GM23248 (cell line): ENCODE measurements around the gene MVP.

Experiments
- EZH2 ChIP-seq: fragments of 200-600 bp; sonication (generic); IDR thresholded peaks from 2 replicates; pipeline ENCODE4 v1.6.1; 2018; ENCODE audit warnings: antibody characterized with exemption, mild to moderate bottlenecking; ENCODE audit not compliant: insufficient read depth, poor library complexity, severe bottlenecking
- EZH2phosphoT487 ChIP-seq: fragments of 200-600 bp; sonication (generic); IDR thresholded peaks from 2 replicates; pipeline ENCODE4 v1.6.1; 2018; ENCODE audit warnings: antibody characterized with exemption, moderate library complexity, mild to moderate bottlenecking, low read depth; ENCODE audit not compliant: insufficient read depth

DNA sequence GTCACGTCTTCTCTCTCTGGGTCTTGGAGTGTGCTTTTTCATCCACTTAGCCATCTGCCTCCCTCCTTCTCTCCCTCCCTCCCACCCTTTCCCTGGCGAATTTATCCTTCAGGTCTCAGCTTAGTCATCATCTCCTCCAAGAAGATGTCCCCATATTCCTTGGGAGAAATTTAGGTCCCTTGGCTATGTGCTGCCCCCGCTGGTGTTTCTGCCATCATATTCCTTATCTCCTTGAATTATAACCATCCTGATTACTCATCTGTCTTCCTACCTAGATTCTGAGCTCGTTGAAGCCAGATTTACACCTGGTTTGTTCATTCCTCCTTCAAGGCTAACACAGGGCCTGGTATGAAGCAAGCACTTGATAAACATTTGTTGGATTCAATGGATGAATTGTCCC lies 74.1 kb downstream of the MVP start:
- TF ChIP-seq EZH2phosphoT487 = no peak
- no peak for TF ChIP-seq EZH2
